GM12892 (cell line): Measurements from ENCODE around the gene FKBP2.

Source experiments
- POLR2A ChIP-seq: IDR thresholded peaks from 2 replicates; pipeline ENCODE4 v1.6.1; 2011; ENCODE audit warnings: low read depth, low read length, control low read depth
- TAF1 ChIP-seq: IDR thresholded peaks from 2 replicates; pipeline ENCODE4 v1.6.1; 2011; ENCODE audit warnings: low read depth, mild to moderate bottlenecking, control low read depth, low read length, borderline replicate concordance

- TF ChIP-seq POLR2A (no peak), TAF1 (no peak)
Measured at GRCh38 chr11:64229744-64230170, 11.1 kb upstream of the FKBP2 start.
